Measurements from ENCODE around the gene FANCF.

GRCh38 chr11:22640862-22641261, 15.2 kb upstream of the FANCF start:
- TF ChIP-seq, protein P1, sequence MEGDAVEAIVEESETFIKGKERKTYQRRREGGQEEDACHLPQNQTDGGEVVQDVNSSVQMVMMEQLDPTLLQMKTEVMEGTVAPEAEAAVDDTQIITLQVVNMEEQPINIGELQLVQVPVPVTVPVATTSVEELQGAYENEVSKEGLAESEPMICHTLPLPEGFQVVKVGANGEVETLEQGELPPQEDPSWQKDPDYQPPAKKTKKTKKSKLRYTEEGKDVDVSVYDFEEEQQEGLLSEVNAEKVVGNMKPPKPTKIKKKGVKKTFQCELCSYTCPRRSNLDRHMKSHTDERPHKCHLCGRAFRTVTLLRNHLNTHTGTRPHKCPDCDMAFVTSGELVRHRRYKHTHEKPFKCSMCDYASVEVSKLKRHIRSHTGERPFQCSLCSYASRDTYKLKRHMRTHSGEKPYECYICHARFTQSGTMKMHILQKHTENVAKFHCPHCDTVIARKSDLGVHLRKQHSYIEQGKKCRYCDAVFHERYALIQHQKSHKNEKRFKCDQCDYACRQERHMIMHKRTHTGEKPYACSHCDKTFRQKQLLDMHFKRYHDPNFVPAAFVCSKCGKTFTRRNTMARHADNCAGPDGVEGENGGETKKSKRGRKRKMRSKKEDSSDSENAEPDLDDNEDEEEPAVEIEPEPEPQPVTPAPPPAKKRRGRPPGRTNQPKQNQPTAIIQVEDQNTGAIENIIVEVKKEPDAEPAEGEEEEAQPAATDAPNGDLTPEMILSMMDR (IDR thresholded peaks at IDR 0.05), result no peak
- TF ChIP-seq EZH2 (IDR thresholded peaks at IDR 0.05; ENCODE audit: borderline replicate concordance, insufficient read depth, low read depth, low read length, poor library complexity, severe bottlenecking), result no peak

Measured in B cell (primary cell).